ENCODE results near the gene ANKRD2. TPM values are rescaled to one million over a fixed set of nuclear protein-coding genes. Genes with fewer than 3 reads are reported as not detected.

The ANKRD2 gene
- total RNA-seq, 6 experiments from 2014 or later = 0.28 to 0.81 (median 0.50) TPM; not detected in 2

GRCh38 chr10:97587183-97587582 lies 14.6 kb downstream of the ANKRD2 start:
- Histone ChIP-seq H3K9me3 (no peaks in the 10 kb centered on the region), H3K4me3 (peak overlapping the region in 1 of 3 donors; percentile 64), H3K27me3 (no peaks in the 10 kb centered on the region), H3K4me1 (peaks cover 0 to 31% (median 7%) of the 10 kb centered on the region in 4 donors), H3K27ac (peak overlapping the region in 2 of 3 donors; percentile 51 to 96), H3K36me3 (peaks cover 0 to 11% (median 0%) of the 10 kb centered on the region in 4 donors)
- WGBS (ENCODE audit: insufficient coverage, low coverage, low lambda C conversion rate, missing lambda C conversion rate) = 80% methylated on average over 1 of the region's 2 CpGs
- no peak for ATAC-seq
- intact Hi-C loops (cut with DNase I) = no loop called here
- TF ChIP-seq POLR2A (IDR thresholded peaks at IDR 0.05) = no peak
- no peak for TF ChIP-seq CTCF (IDR thresholded peaks at IDR 0.05)
- no peak for DNase-seq

GRCh38 chr10:97589479-97589878 lies 16.9 kb downstream of the ANKRD2 start, which contains the start of gene C10orf62:
Gene C10orf62, plus strand, starts transcription at chr10:97589721. Its CDS starts 177 bp downstream, at chr10:97589898.
- no peaks in the 10 kb centered on the region for H3K27me3 ChIP-seq
- no peak for ATAC-seq

GRCh38 chr10:97590082-97590747 lies 17.6 kb downstream of the ANKRD2 start:
- 86% methylated on average over 2 of the region's 15 CpGs for WGBS (ENCODE audit: insufficient coverage, low coverage, low lambda C conversion rate, missing lambda C conversion rate)
- intact Hi-C loops (cut with DNase I) = no loop called here
- H3K27ac ChIP-seq = no peak overlapping the region

More at GRCh38 chr10:97589479-97589878, 16.9 kb downstream of the ANKRD2 start, which contains the start of gene C10orf62:
- intact Hi-C loops (cut with DNase I) = no loop called here
- no CpG with 5 or more reads among the region's 3 CpGs for WGBS (ENCODE audit: insufficient coverage, low coverage, low lambda C conversion rate, missing lambda C conversion rate)
- Histone ChIP-seq H3K36me3 (peaks cover 0 to 11% (median 0%) of the 10 kb centered on the region in 4 donors), H3K4me3 (peak within 1 kb of the TSS in 1 of 3 donors; percentile 64), H3K4me1 (peaks cover 0 to 26% (median 7%) of the 10 kb centered on the region in 4 donors), H3K9me3 (no peaks in the 10 kb centered on the region), H3K27ac (peak within 1 kb of the TSS in 2 of 3 donors; percentile 15 to 51)
- peak in 1 of 3 donors; percentile 31 for DNase-seq
- no peak for TF ChIP-seq POLR2A (IDR thresholded peaks at IDR 0.05)
- TF ChIP-seq CTCF (IDR thresholded peaks at IDR 0.05) = no peak

GRCh38 chr10:97590748-97591495 lies 18.3 kb downstream of the ANKRD2 start:
- Histone ChIP-seq H3K4me3 (no peak overlapping the region), H3K9me3 (no peaks in the 10 kb centered on the region), H3K27me3 (no peaks in the 10 kb centered on the region), H3K36me3 (peaks cover 0 to 11% (median 0%) of the 10 kb centered on the region in 4 donors), H3K27ac (no peak overlapping the region), H3K4me1 (peaks cover 0 to 34% (median 5%) of the 10 kb centered on the region in 4 donors)
- no peak for ATAC-seq
- TF ChIP-seq POLR2A (IDR thresholded peaks at IDR 0.05) (no peak), CTCF (IDR thresholded peaks at IDR 0.05) (no peak)
- peak in 1 of 3 donors; percentile 22 for DNase-seq
- 75% methylated on average over 2 of the region's 5 CpGs for WGBS (ENCODE audit: insufficient coverage, low coverage, low lambda C conversion rate, missing lambda C conversion rate)
- intact Hi-C loops (cut with DNase I) = no loop called here

More at GRCh38 chr10:97590082-97590747, 17.6 kb downstream of the ANKRD2 start:
- peak in 1 of 3 donors; percentile 43 for DNase-seq
- Histone ChIP-seq H3K27me3 (no peaks in the 10 kb centered on the region), H3K4me3 (no peak overlapping the region), H3K4me1 (peaks cover 0 to 27% (median 7%) of the 10 kb centered on the region in 4 donors), H3K36me3 (peaks cover 0 to 11% (median 0%) of the 10 kb centered on the region in 4 donors), H3K9me3 (no peaks in the 10 kb centered on the region)
- TF ChIP-seq CTCF (IDR thresholded peaks at IDR 0.05) (no peak), POLR2A (IDR thresholded peaks at IDR 0.05) (no peak)
- ATAC-seq = no peak

Data from right lobe of liver (tissue), 6 donors.